Measurements from ENCODE around the gene CEP104. TPM values are rescaled to one million over a fixed set of nuclear protein-coding genes. Genes with fewer than 3 reads are reported as not detected.
A peak's percentile ranks its signal among the peaks of the same experiment; 100 is the strongest.

CEP104 gene

DNA sequence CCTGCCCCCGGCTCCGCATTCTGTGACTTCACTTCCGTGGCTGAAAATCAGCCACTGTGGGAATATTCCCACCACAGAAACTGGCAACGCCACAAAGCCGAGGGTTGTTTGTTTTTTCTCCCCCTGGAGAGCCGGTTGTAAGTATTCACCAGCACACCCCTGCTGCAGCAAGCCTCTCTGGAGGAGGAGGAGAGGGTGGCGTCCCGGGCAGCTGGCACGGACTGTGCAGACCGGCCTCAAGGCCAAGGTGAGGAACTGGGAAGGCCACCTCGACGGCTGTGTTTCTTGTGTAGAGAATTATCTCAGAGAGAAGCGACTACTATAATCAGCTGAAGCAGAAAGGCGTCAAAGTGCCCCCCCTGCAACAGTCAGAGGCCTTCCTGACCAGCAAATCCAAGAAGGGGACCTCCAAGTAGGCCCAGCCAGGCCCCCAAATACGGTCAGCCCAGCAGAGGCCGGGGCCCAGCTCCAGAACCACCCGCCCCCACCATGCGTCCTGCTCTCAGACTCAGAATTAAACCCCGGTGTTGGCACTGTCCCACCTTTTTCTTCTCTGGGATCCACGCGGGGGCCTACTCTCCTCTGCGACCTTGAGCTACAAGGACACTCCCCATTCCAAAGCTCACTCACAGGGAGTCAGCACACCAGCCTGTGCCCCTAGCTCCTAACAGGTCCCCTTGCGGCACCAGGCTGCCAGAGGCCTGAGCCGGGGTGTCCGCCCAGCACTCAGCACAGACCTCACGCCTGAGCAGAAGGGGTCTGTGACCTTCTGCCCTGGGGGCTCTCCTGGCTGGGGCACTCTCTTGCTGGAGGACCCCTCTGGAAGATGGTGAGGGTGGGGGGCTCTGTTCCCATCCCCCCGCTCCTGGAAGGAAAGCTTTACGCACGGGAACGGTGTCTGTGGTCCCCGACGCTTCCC lies 85.6 kb downstream of the CEP104 start:
- Histone ChIP-seq H3K4me2 (ENCODE audit: low read length) (peak overlapping the region; percentile 79), H3K4me3 (ENCODE audit: low read length) (peak overlapping the region; percentile 66), H3K4me1 (ENCODE audit: control insufficient read depth, insufficient read depth, low read length) (peaks cover 20% of the 10 kb centered on the region), H3K27me3 (ENCODE audit: control insufficient read depth, insufficient read depth, low read length) (peaks cover 18% of the 10 kb centered on the region), H3K9ac (ENCODE audit: low read depth, low read length) (peak overlapping the region; percentile 30), H3K9me3 (replicated peaks; ENCODE audit: low read length) (no peaks in the 10 kb centered on the region), H3K36me3 (ENCODE audit: insufficient read depth, low read length) (no peaks in the 10 kb centered on the region)

GRCh38 chr1:3770047-3770765 lies 86.8 kb downstream of the CEP104 start:
- Histone ChIP-seq H3K4me3 (ENCODE audit: low read length) (no peak overlapping the region), H3K36me3 (ENCODE audit: insufficient read depth, low read length) (no peaks in the 10 kb centered on the region), H3K27me3 (ENCODE audit: control insufficient read depth, insufficient read depth, low read length) (peaks cover 24% of the 10 kb centered on the region), H3K4me2 (ENCODE audit: low read length) (no peak overlapping the region), H3K9me3 (replicated peaks; ENCODE audit: low read length) (no peaks in the 10 kb centered on the region), H3K4me1 (ENCODE audit: control insufficient read depth, insufficient read depth, low read length) (peaks cover 10% of the 10 kb centered on the region), H3K9ac (ENCODE audit: low read depth, low read length) (no peak overlapping the region)

DNA sequence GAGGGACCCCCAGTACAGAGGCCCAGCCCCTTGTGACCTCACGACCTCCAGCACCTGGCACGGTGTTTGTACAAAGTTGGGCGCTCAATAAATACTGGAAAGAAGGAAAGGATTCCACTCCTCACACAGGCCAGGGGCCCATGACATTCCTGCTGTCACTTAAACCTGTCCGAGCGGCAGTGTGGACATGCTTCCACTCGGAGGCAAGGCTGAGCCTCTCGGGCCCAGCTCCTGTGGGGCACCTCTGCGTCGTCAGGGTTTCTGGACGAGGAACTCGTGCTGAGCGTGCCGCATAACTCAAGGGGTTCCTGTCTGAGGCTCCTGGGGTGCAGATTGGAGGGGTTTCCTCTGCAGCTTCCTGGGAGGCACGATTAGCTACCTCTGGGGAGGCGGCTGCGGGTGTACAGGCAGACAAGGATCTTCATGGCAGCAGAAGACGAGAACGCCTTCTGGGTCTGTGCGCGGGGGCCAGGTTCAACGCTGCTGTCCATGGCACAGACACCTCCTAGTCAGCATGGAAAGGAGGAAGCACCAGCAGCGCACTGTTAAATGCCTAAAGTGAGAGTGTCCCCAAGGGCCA lies 88.1 kb downstream of the CEP104 start:
- Histone ChIP-seq H3K9me3 (replicated peaks; ENCODE audit: low read length) (no peaks in the 10 kb centered on the region), H3K27me3 (ENCODE audit: control insufficient read depth, insufficient read depth, low read length) (peaks cover 29% of the 10 kb centered on the region), H3K4me3 (ENCODE audit: low read length) (no peak overlapping the region), H3K9ac (ENCODE audit: low read depth, low read length) (no peak overlapping the region), H3K4me1 (ENCODE audit: control insufficient read depth, insufficient read depth, low read length) (peaks cover 5% of the 10 kb centered on the region), H3K36me3 (ENCODE audit: insufficient read depth, low read length) (no peaks in the 10 kb centered on the region), H3K4me2 (ENCODE audit: low read length) (no peak overlapping the region)

DNA sequence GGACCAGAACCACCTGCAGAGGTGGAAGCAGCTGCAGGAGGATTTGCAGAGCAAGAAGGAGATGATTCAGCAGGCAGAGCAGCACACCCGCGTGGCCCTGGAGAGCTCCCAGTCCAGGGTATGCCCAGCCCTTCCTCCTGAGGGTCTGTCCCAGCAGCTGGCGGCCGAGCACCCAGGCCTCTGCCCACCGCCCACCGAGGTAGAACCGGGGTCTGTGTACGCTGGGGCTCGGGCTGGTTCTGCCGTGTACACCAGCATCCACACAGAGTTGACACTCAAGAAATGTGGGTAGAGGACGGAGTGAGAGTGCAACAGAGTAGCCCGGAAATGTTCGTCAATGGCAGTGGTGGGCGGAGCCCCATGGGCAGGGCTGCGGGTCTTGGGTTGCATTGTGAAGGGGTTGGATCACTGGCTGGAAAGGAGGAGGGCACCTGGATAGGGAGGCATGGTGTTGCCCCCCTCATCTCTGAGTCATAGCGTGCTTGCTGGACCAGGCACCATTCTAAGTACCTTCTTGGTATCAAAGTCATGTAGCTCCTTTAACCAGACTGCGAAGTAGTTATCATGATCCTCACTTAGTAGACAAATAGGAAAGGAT lies 89.6 kb downstream of the CEP104 start:
- Histone ChIP-seq H3K9me3 (replicated peaks; ENCODE audit: low read length) (no peaks in the 10 kb centered on the region), H3K4me1 (ENCODE audit: control insufficient read depth, insufficient read depth, low read length) (peaks cover 5% of the 10 kb centered on the region), H3K27me3 (ENCODE audit: control insufficient read depth, insufficient read depth, low read length) (peaks cover 38% of the 10 kb centered on the region), H3K36me3 (ENCODE audit: insufficient read depth, low read length) (no peaks in the 10 kb centered on the region), H3K4me2 (ENCODE audit: low read length) (no peak overlapping the region), H3K4me3 (ENCODE audit: low read length) (no peak overlapping the region), H3K9ac (ENCODE audit: low read depth, low read length) (no peak overlapping the region)

DNA sequence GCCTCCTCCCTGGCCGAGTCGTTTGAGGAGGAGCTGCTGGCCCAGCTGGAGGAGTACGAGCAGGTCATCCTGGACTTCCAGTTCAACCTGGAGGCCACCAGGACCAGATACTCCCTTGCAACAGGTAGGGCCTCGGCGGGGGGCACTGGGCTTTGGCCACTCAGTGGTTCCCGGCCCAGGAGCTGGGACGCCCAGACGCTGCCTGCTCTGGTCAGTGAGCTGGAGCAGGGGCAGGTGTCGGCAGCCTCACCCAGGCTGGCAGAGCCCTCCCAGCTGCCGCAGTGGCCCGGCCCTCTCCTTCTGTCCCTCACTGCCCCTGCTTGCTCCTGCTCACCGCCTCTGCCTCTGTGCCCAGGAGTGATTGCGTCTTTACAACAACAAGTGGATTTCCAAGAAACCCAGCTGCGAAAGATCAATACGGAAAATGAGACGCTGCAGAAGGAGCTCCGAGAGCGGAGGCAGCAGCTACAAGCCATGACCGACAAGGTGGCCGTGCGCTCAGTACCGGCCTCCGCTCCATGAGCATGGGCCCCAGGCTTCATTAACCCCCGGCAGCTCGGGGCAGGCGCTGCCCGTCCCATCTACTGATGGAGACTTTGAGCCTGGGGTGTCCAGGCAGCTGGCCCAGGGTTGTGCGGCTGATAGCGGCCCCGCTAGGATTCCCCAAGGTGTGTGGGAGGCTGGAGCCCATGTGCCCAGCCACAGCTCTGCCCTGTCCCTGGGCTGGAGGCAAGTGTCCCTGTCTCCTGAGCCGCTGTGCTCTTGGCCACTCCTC lies 93.5 kb downstream of the CEP104 start:
- peaks cover 7% of the 10 kb centered on the region for H3K9me3 ChIP-seq (replicated peaks; ENCODE audit: low read length)
- no peak overlapping the region for H3K9ac ChIP-seq (ENCODE audit: low read depth, low read length)
- H3K4me2 ChIP-seq (ENCODE audit: low read length) = no peak overlapping the region
- no peak overlapping the region for H3K4me3 ChIP-seq (ENCODE audit: low read length)
- H3K36me3 ChIP-seq (ENCODE audit: insufficient read depth, low read length) = no peaks in the 10 kb centered on the region
- H3K4me1 ChIP-seq (ENCODE audit: control insufficient read depth, insufficient read depth, low read length) = no peaks in the 10 kb centered on the region
- H3K27me3 ChIP-seq (ENCODE audit: control insufficient read depth, insufficient read depth, low read length) = peaks cover 42% of the 10 kb centered on the region

DNA sequence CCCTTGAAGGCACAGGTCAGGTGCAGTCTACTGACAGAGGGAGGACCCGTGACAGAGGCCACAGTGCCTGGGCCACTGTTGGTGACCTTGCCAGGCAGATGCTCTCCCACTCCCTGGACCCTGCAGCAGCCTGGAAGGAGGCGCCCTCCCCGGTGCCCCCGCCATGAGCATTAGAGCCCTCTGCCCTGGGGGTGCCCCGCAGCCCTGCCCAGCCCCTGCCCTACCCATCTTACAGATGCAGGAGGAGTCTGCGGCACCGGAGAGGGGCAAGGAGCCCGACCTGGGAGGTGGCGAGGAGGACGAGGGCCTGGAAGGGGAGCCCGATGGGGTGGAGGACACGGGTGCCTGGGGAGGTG lies 94.2 kb downstream of the CEP104 start:
- H3K27me3 ChIP-seq (ENCODE audit: control insufficient read depth, insufficient read depth, low read length) = peaks cover 42% of the 10 kb centered on the region
- peaks cover 7% of the 10 kb centered on the region for H3K9me3 ChIP-seq (replicated peaks; ENCODE audit: low read length)
- H3K36me3 ChIP-seq (ENCODE audit: insufficient read depth, low read length) = no peaks in the 10 kb centered on the region
- H3K4me1 ChIP-seq (ENCODE audit: control insufficient read depth, insufficient read depth, low read length) = no peaks in the 10 kb centered on the region
- H3K4me2 ChIP-seq (ENCODE audit: low read length) = no peak overlapping the region
- H3K4me3 ChIP-seq (ENCODE audit: low read length) = no peak overlapping the region
- H3K9ac ChIP-seq (ENCODE audit: low read depth, low read length) = no peak overlapping the region

DNA sequence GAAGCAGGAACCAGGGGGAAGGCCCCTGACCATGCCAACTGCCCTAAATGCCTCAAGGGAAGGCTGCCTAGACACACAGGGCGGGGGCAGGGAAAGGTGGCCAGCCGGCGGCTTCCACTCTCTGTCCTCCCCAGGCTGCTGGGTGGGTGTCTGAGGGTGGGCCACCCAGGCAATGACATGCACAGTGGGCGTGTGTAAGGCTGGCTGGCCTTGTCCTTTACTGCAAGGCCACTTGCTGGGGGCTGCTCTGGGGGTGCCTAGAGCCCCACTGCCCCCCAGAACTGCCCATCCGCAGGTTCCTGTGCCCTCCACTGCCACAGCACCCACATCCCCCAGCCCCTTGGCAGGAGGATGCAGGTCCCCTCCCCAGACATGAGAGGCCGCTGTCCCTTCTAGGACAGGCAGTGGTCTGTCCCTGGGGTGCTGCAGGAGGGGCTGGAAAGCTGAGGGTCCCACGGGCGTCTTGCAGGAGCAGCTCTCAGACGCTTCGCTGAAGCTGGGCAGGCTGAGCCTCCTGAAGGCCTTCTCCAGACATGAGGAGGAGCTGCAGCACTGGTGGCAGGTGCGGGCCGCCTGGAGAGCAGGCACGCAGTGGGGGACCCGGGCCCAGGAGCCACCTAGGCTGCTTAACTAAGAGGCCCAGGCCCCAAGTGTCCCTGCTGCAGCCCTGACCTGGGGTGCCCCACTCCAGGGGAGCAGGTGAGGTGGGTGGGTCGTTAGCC lies 94.7 kb downstream of the CEP104 start:
- no peaks in the 10 kb centered on the region for H3K4me1 ChIP-seq (ENCODE audit: control insufficient read depth, insufficient read depth, low read length)
- no peak overlapping the region for H3K9ac ChIP-seq (ENCODE audit: low read depth, low read length)
- H3K4me2 ChIP-seq (ENCODE audit: low read length) = no peak overlapping the region
- H3K4me3 ChIP-seq (ENCODE audit: low read length) = no peak overlapping the region
- peaks cover 42% of the 10 kb centered on the region for H3K27me3 ChIP-seq (ENCODE audit: control insufficient read depth, insufficient read depth, low read length)
- peaks cover 7% of the 10 kb centered on the region for H3K9me3 ChIP-seq (replicated peaks; ENCODE audit: low read length)
- no peaks in the 10 kb centered on the region for H3K36me3 ChIP-seq (ENCODE audit: insufficient read depth, low read length)

Small RNA genes within 50 kb of the gene (small RNA-seq; reads per million reads assigned to genes)
- not detected for gene RN7SL574P

Measured in skeletal muscle satellite cell (primary cell).